Right ventricle myocardium inferior (tissue), 1 donor: ENCODE measurements around the gene MFAP2. TPM values are rescaled to one million over a fixed set of nuclear protein-coding genes. Genes with fewer than 3 reads are reported as not detected.

ENCODE experiments used
- ATAC-seq: fragments of 200-7000 bp; cut with Tn5 transposase; one replicate; pipeline ENCODE4 v1.9.1; 2020; ENCODE audit warnings: mild to moderate bottlenecking, moderate library complexity
- DNase-seq: peaks from one replicate; pipeline ENCODE4 v3.0.0; 2021; ENCODE audit errors: missing footprints
- intact Hi-C: fragments of 100-400 bp; cut with DNase I; formaldehyde crosslinking; loops from one replicate; pipeline ENCODE4 v1.11.0; 2022
- total RNA-seq: library from RNA; stranded (reverse); fragmentation: NEBNext Ultra II Directional; extraction: Animal tissue kit (Norgen Biotek cat#: 25700); gene quantifications from one replicate; pipeline ENCODE4 v1.2.1, GENCODE V29; 2021
- donor health status: DM: no; HTN: yes; CAD: no; lungs with severe emphysema.

Gene MFAP2
- total RNA-seq, 1 donor from 2014 or later, result 4.8 TPM

GRCh38 chr1:16986113-16986512, 5.7 kb upstream of the MFAP2 start:
- DNase-seq, result no peak
- intact Hi-C loops, result no loop called here
- ATAC-seq, result no peak

GRCh38 chr1:16984717-16985116, 4.3 kb upstream of the MFAP2 start:
- intact Hi-C loops, result no loop called here
- DNase-seq (peak; percentile 88), ATAC-seq (peak; percentile 73)

GRCh38 chr1:16983649-16984048, 3.2 kb upstream of the MFAP2 start:
- intact Hi-C loops, result no loop called here
- ATAC-seq (no peak), DNase-seq (no peak)

DNA sequence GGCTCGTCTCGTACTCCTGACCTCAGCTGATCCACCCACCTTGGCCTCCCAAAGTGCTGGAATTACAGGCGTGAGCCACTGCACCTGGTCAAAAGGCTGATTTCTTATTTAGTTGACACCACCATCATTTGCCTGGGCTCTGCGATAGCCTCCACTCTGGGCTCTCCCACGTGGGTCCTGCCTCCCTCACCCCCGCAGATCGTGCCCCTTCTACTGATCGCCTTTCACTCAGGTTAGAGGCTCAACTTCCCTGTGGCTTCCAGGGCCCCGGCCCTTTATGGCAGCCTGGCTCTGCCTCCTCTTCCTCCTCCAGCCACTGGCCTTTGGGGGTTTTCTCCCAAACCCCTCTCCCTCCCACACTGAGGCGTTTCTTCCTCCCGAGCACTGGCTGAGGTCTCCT, 2.5 kb upstream of the MFAP2 start:
- intact Hi-C loops, result no loop called here
- DNase-seq (no peak), ATAC-seq (no peak)

DNA sequence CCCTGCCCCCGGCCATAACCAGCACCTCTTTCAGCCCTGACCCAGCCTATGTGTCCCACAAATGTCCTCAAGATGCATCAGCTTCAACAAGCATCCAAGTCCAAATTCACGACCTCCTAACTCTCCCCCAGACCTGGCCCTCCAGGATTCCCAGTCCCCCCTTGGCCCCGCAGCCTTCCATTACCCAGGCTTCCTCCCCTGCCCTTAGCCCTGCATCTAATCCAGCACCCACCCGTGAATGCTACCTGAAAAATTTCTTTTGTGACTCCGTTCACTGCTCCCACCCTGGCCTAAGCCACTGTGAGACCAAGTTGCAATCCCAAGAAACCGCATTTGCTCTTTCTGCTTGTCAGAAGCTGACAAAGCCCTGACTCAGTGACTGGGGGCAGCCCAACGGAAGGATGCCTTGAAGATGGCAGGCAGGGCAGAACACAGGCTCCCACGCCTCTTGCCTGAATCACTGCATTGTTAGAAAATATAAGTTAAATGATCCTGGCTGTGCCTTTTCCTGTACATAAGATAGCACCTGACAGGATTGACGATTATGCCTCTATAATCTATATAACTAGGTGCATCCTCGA, 939 bp upstream of the MFAP2 start:
- intact Hi-C loops, result no loop called here
- ATAC-seq, result no peak

DNA sequence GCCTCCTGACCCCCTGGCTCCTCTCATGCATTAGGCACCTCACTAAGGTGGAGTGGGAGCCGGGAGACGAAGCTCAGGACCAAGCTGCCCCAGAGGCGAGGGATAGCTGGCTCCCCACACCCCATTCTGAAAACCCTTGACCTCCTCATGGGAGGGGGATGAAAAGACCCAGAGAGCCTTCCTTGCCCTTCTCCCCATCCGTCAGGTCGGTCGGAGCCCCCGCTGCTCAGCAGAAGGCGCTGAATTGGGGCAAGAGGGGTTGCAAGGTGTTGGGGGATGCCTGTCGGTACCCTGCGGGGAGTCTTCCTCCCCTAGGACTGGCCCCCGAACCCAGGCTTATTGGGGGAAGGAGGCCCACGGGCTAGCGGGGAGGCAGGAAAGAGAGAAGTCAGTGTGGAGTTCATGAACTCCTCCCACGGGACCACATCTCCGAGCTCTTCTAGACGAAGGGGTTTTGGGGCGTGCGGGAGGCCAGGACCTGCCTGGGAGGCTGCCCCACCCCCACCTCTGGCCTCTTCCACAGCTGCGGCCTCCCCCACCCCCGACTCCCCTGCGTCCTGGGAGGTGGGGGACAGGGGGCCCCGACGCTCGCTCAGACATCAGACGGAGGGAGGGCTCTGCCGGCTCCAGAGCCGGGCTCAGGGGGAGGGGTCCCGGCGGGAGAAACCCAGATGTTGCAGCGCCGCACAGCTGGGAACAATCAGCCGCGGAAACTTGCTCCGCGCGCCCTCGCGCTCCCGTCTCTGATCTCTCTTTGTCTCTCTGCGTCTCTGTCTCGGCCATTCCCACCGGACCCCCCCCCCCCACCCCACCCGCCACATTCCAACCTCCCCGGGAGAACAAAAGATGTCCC, 719 bp downstream of the MFAP2 start:
- ATAC-seq, result no peak
- DNase-seq, result no peak

More for the DNA sequence above, 939 bp upstream of the MFAP2 start:
- DNase-seq, result no peak

GRCh38 chr1:16978567-16979474, 1.6 kb downstream of the MFAP2 start:
- no peak for DNase-seq
- intact Hi-C loops, result no loop called here
- peak; percentile 66 for ATAC-seq

More for the DNA sequence above, 719 bp downstream of the MFAP2 start:
- intact Hi-C loops, result no loop called here

- intact Hi-C loops, result no loop called here
- no peak for DNase-seq
- no peak for ATAC-seq
These were observed 2.3 kb downstream of the MFAP2 start for GRCh38 chr1:16978139-16978538.

DNA sequence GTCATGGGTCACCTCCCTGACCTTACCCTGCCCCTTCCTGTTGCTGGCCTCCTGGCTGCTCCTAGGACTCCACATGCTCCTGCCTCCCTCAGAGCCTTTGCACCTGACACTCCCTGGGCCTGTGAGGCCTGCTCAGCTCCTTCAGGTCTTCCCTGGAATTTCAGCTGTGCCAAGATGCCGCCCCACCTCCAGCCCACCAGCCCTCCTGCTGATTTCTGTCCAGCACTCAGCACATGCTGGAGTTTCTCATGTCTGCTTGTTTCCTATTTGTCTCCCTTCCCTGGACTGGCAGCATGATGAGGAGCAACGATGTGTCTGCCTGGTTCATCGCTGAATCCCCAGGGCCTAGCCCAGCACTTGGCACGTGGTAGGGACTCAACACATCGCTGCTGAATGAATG, 3.0 kb downstream of the MFAP2 start:
- ATAC-seq, result no peak
- intact Hi-C loops, result no loop called here
- no peak for DNase-seq

DNA sequence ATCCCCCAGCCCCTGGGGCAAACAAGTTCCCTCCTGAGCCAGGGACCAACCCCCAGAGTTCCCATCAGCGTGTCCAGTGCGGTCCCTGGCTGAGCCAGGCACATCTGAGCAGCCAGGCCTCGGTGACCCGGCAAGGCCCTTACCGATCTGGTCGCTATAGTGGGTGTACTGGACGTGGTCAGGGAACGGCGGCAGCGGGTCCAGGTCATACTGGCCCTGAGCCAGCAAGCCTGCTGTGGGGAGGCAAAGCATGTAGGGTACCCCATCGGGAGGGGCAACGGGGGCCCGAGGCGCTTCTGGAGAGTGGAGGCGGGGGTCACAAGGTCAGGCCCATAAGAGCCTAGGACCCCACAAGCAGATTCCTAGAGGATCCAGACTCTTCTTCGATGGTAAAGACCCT, 3.5 kb downstream of the MFAP2 start:
- intact Hi-C loops, result no loop called here
- ATAC-seq (no peak), DNase-seq (no peak)

- no peak for DNase-seq
- intact Hi-C loops, result no loop called here
- ATAC-seq, result no peak
These were observed 4.6 kb downstream of the MFAP2 start for GRCh38 chr1:16975838-16976237.

DNA sequence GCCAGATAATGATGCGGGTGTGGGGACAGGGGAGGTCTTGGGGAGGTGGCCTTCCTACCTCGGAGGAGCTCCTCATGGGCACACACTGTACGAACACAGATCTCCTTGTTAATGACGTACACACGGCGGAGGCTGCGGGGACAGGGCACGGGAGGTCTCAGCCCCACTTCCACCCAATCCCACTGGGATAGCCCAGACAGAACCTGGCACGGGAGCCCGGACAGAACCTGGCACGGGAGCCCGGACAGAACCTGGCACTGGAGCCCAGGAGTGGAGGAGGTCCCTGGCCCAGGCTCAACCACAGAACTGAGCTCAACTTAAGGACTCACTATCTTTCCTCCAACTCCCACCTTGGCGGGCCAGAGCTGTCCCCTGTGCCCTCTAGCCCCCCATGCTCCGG, 5.2 kb downstream of the MFAP2 start:
- ATAC-seq (no peak), DNase-seq (no peak)
- intact Hi-C loops, result no loop called here

DNA sequence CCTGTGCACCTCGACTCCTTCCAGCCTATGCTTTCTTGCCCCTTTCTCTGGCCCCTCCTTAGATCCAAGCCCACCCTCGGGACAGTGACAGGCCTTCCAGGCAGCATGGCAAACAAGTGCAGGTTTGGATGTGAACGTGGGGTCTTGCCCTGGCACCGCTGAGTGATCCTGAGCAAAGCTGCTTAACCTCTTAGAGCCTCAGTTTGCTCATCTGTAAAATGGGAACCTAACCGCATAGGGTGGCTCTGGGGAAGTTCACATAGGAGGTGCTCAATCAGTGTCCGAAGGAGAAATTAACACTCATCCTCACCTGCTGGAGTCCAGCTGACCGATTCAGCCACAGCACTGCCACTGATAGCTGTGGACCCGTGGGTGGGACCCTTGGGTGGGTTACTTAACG, 7.2 kb downstream of the MFAP2 start:
- DNase-seq, result no peak
- intact Hi-C loops, result no loop called here

GRCh38 chr1:16972189-16972895, 8.1 kb downstream of the MFAP2 start:
- no peak for ATAC-seq
- no peak for DNase-seq
- intact Hi-C loops, result no loop called here

More for the DNA sequence above, 7.2 kb downstream of the MFAP2 start:
- ATAC-seq, result no peak

DNA sequence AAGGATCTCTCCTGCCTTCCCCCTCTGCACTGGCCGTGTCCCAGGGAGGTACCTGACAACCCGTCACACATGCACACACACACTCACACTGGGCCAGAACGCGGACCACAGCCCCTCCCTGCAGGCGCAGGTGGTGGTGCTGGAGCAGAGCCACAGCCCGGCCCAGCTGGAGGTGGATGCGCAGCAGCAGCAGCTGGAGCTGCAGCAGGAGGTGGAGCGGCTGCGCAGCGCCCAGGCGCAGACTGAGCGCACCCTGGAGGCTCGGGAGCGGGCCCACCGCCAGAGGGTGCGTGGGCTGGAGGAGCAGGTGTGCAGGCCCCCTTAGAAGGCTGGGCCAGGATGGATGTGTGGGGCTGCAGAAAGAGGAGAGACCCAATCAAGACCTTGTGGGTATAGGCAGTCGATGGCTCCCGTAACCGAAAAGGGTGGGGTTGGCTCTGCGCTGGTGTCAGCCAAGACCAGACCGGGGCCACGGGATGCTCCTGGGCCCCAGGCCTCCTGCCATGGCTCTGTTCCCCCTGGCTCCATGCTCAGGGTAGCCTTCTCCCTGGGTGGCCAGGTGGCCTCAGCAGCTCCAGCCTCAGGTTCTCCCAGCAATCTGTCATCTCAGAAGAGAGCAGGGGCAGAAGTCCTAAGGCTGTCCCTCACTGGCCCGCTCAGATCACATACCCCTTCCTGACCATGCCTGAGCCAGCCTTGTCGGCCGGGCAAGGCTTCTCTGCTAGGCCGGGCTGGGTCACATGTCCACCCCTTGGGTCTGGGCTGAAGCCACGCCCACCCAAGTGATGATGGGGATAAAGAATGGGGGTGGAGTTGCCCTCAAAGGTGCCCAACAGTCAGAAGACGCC, 8.9 kb downstream of the MFAP2 start:
- intact Hi-C loops, result no loop called here
- ATAC-seq (no peak), DNase-seq (no peak)

GRCh38 chr1:16970132-16970910, 10.1 kb downstream of the MFAP2 start:
- intact Hi-C loops, result no loop called here
- no peak for ATAC-seq
- DNase-seq, result no peak

DNA sequence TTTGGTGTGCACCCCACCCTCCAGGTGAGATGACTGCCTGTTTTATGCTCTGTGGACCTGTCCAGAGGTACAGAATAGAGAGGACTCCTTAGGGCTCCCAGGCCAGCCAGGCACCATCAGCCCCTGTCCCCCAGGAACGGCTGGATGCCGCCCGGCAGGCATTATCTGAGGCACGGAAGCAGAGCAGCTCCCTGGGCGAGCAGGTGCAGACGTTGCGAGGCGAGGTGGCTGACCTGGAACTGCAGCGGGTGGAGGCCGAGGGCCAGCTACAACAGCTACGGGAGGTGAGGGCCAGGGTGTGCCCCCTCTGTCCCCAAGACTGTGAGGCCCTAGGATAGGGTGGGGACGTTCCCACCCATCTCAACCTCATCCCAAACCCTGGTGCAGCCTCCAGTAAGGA, 10.8 kb downstream of the MFAP2 start:
- DNase-seq (no peak), ATAC-seq (no peak)
- intact Hi-C loops, result no loop called here
